HG02981 (cell line): ENCODE measurements around the gene CDKL2.
A peak's percentile ranks its signal among the peaks of the same experiment; 100 is the strongest.
"Not testable (repeated sequence)": the region's sequence is repeated elsewhere in the genome, so short reads cannot be mapped to it uniquely, and the experiment has no call there.

ENCODE experiments used
- ATAC-seq: cut with Tn5 transposase; IDR thresholded peaks from one replicate; pipeline ENCODE4 v1.9.1; 2021; ENCODE audit warnings: mild to moderate bottlenecking, moderate library complexity; ENCODE audit not compliant: unreplicated experiment

The CDKL2 gene

GRCh38 chr4:75630174-75630936 is at the start of gene CDKL2:
CDKL2 (minus strand) TSS chr4:75630528; CDS start chr4:75625988, 4,540 bp downstream.
- ATAC-seq, result peak; percentile 98

GRCh38 chr4:75678965-75679364 is 48.6 kb upstream of the CDKL2 start:
- no peak for ATAC-seq

DNA sequence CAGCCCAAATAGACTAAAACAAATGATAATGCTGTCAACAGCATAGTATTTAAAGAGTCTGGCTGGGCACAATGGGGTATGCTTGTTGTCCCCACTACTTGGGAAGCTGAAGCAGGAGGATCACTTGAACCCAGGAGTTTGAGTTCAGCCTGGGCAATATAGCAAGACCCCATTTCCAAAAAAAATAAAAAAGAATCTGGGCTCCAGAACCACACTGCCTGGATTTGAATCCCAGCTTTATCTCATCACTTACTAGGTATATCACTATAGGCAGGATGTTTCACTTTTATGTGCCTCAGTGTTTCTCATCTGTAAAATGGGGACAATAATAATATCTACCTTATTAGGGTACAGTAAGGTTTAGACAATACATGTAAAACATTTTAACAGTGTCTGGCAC is 48.1 kb upstream of the CDKL2 start:
- ATAC-seq, result no peak

- ATAC-seq, result no peak
These were observed 44.7 kb upstream of the CDKL2 start for GRCh38 chr4:75675004-75675531.

- ATAC-seq, result no peak
These were observed 43.6 kb upstream of the CDKL2 start for GRCh38 chr4:75673959-75674328.

DNA sequence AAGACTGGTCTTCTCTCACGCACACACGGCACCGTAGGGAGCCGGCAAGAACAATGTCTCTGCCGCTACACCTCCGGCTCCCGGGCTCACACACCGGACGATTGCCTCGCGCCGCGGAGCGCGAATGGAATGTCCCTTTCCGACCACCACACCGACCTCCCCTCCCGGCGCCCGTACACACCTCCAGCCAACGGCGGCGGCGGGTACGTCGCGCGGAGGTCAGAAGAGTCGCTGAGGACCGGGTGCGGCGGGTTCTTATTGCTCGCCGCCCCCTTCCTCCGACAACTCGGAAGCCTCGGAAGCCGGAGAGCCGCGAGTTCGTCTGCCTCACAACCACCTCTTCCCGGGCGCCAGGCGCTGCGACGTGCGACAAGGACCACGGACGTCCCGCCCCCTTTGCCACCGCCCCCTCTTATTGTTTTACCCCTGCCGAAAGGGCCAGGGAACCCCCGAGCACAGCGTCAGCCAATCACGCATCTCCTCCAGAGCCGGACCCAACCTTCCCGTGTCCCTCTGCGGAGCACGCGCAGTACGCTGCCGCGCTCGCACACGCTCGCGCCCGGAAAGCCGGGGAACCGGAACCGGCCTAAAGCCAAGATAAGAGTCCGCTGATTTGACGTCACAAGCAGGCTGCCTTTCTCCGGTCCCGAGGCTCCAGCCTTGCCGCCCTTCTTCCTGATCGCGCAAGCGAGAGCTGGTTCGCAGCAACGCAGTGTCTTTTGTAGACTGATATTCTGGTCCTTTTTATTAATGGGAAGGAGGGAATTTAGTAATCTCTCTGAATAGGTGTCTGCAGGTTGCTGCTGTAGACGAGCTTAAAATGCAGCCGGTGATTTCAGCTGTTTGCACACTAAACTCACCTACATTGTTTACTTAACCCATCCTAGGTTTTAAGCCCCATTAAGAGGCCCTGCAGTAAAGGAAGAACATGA is 43.0 kb upstream of the CDKL2 start, which contains the start of gene G3BP2:
TSS of gene G3BP2 (minus strand) at position 385 of the 932 bp plus-strand sequence. CDS start 11,386 bp downstream, outside the sequence.
- peak; percentile 92 for ATAC-seq

- peak; percentile 25 for ATAC-seq
These were observed 42.2 kb upstream of the CDKL2 start for GRCh38 chr4:75672461-75673026.

- ATAC-seq, result no peak
These were observed 41.6 kb upstream of the CDKL2 start for GRCh38 chr4:75671802-75672421.

DNA sequence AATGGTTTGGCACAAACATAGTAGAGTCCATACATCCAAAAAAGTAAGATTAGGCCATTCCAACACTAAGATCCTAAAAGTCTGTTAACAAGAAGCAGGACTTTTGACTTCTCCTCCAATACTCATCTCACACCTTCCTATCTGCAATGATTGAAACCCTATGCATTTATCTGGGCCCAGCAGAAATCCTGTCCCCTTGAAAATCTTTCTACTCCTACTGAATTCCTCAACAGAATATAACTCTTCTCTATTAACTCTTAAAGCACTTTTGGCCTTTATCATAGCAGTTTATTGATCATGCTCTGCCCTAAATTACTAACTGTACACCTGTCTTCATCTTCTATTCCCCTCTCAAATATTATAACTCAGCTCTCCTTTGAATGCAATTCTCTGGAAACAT is 38.3 kb upstream of the CDKL2 start:
- ATAC-seq, result no peak

GRCh38 chr4:75667636-75668035 is 37.3 kb upstream of the CDKL2 start:
- not testable (repeated sequence) for ATAC-seq

- ATAC-seq, result no peak
These were observed 36.0 kb upstream of the CDKL2 start for GRCh38 chr4:75666299-75666698.

DNA sequence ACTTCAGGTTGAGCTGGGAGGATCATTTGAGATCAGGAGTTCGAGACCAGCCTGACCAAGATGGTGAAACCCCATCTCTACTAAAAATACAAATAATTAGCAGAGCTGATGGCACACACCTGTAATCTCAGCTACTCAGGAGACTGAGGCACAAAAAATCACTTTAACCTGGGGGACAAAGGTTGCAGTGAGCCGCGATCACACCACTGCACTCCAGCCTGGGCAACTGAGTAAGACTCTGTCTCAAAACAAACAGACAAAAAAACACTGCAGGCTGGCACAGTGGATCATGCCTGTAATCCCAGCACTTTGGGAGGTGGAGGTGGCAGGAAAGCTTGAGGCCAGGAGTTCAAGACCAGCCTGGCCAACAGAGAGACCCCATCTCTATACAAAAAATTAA is 34.3 kb upstream of the CDKL2 start:
- ATAC-seq, result not testable (repeated sequence)

GRCh38 chr4:75662626-75663025 is 32.3 kb upstream of the CDKL2 start:
- no peak for ATAC-seq

DNA sequence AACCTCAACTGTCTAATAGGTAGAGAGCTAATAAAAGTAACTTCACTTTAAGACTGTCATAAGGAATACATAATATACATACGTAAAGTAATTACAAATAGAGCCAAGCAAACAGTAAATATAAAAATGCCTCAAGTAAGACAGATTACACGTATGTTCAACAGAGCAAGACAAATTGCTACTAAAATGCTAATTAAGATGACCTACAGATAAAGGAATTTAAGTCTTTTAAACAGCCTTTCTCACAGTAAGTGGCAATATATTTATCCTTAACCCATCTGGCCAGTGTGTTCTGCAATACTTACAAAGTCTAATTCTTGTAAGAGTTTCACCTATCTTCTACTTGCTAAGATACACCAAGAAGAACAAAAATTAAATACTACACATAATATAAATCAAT is 30.2 kb upstream of the CDKL2 start:
- ATAC-seq, result no peak

GRCh38 chr4:75659512-75660031 is 29.2 kb upstream of the CDKL2 start:
- ATAC-seq, result no peak

DNA sequence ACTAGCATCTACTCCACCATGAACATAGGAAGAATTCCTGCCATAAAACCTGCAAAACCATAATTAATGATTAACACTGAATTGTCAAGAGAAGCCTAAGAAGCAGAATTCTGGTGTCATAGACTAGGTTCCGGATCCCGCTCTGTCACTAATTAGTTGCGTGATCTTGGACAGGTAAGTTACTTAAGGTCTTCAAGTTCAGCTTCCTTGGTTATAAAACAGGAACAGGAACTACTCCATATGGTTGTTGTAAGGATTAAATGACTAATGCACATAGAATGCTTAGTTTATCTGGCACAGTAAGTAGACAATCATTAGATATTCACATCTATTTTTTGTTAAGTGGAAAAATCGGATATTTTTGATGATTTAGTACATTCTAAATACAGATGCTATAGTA is 28.5 kb upstream of the CDKL2 start:
- ATAC-seq, result no peak

DNA sequence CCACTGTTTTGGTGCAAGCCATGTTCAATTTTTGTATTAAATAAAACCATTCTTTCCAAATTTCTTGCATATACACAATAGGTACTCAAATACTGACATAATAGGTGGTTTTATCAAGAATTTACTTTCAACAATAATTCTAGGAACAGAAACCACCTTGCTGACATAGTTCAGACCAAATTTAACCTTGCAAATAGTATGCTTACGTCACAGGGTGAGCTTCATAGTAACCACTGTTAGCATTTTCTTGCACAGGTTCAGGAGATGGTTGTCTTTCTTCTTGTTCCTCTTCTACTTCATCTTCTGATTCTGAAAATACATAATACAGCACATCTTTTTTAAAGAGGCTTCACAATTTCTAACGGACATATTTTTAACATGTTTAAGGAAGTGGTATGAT is 25.2 kb upstream of the CDKL2 start:
- ATAC-seq, result no peak

- ATAC-seq, result no peak
These were observed 24.6 kb upstream of the CDKL2 start for GRCh38 chr4:75654905-75655304.

DNA sequence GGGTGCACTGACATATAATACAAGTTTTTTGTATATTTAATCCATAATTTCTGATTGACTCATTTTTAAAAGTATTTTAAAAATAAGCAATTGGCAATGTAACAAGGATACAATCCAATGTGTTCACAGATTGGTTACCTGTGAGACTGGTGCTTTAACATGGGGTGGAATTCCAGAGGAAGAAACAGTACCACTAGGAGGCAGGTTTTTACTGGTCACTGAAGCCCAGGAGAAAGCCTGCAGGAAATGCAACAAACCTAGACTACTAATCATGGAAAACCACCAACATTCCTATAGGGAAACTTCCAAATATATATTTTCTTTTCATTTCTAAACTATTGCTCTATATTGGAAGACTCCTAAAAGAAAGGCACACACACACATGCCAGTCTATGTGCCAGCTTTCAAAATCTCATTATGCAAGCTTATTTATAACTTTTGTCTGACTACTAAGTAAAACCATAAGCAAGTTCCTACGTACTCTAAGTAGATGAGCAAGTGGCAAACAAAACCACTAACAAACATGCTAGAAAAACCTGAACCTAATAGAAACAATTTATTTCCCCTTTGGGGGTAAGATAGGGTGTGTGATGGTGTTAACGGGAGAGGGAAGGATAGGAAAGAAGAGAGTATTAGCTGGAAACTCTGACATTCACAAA is 23.6 kb upstream of the CDKL2 start:
- ATAC-seq, result no peak

- ATAC-seq, result no peak
These were observed 13.8 kb upstream of the CDKL2 start for GRCh38 chr4:75644095-75644494.
